Muscle of leg (tissue), 9 donors: ENCODE data around the gene AASS. TPM values are rescaled to one million over a fixed set of nuclear protein-coding genes. Genes with fewer than 3 reads are reported as not detected.

ENCODE experiments used
- polyA plus RNA-seq, 8 donors: library from polyadenylated mRNA; unstranded; fragments of 120-200 nt; gene quantifications; one replicate each; pipeline versions ENCODE4 v1.2.1 to v1.2.3, GENCODE V29; 2013; ENCODE audit warnings: inconsistent platforms in 1 of 8, low replicate concordance in 1 of 8; ENCODE audit not compliant: insufficient read length in 8 of 8, insufficient read depth in 1 of 8
- total RNA-seq: library from RNA; stranded (reverse); fragments of 120-200 nt; gene quantifications from one replicate; pipeline ENCODE4 v1.2.4, GENCODE V29; 2013

Gene AASS
- total and polyA plus RNA-seq, 9 donors: 15.0 to 29.7 (median 19.6) TPM

Other genes starting within 250 kb of the AASS start
- not detected for gene FEZF1, start 160.5 kb upstream of the AASS start, total RNA-seq
- not detected for gene FEZF1, start 160.5 kb upstream of the AASS start, polyA plus RNA-seq